Endothelial cell of umbilical vein (primary cell): Measurements from ENCODE around the gene IFITM2. TPM values are rescaled to one million over a fixed set of nuclear protein-coding genes. Genes with fewer than 3 reads are reported as not detected.
"Not testable (repeated sequence)": the region's sequence is repeated elsewhere in the genome, so short reads cannot be mapped to it uniquely, and the experiment has no call there.

Experiments used
- BruUV-seq: library from RNA; stranded (reverse); fragments of 400-500 nt; replicated peaks from 2 replicates; lab custom pipeline; 2021; lab: Mats Ljungman, UMichigan
- CTCF ChIA-PET: fragments of 300-600, 350-600 bp; sonication (Branson Sonifier 250); formaldehyde crosslinking; loops from one replicate; lab custom pipeline; 2021; ENCODE audit warnings: antibody characterized with exemption, inconsistent platforms; lab: Charles Lee
- POLR2A ChIA-PET: fragments of 300-600, 350-600 bp; sonication (Branson Sonifier 250); formaldehyde crosslinking; loops from one replicate; lab custom pipeline; 2021; ENCODE audit warnings: antibody characterized with exemption, inconsistent platforms; lab: Charles Lee
- DNase-seq: peaks from one replicate; pipeline ENCODE4 v3.0.0-alpha.2; 2011; ENCODE audit warnings: low read depth, low spot score
- FAIRE-seq: peaks from 2 replicates; lab custom pipeline; 2011; peaks lifted over from hg19 to GRCh38; lab: Jason Lieb, UNC
- H2AFZ ChIP-seq: 2 replicates; pipeline ENCODE4 v1.6.0; 2012; ENCODE audit warnings: low read depth, low read length, control low read depth, inconsistent platforms
- H3K27ac ChIP-seq: 2 replicates; pipeline ENCODE4 v1.5.1; 2011; ENCODE audit warnings: low read depth, mild to moderate bottlenecking, control low read depth, low read length, moderate library complexity; ENCODE audit not compliant: insufficient read depth
- H3K27me3 ChIP-seq, 2 experiments: 2 replicates each; pipeline versions ENCODE4 v1.6.0 to v1.6.1; 2011; ENCODE audit warnings: low read length in 2 of 2, mixed read lengths in 1 of 2; ENCODE audit not compliant: control insufficient read depth in 2 of 2, insufficient read depth in 2 of 2
- H3K36me3 ChIP-seq, 2 experiments: 2 replicates in 1 of 2; 3 replicates in 1 of 2; pipeline ENCODE4 v1.5.1; 2011; ENCODE audit warnings: low read length in 2 of 2, mild to moderate bottlenecking in 1 of 2, moderate library complexity in 1 of 2; ENCODE audit not compliant: control insufficient read depth in 2 of 2, insufficient read depth in 2 of 2; ENCODE audit errors: extremely low read depth in 1 of 2
- H3K4me1 ChIP-seq: 3 replicates; pipeline ENCODE4 v1.5.1; 2011; ENCODE audit warnings: mild to moderate bottlenecking, low read length; ENCODE audit not compliant: control insufficient read depth, insufficient read depth; ENCODE audit errors: extremely low read depth
- H3K4me2 ChIP-seq: 2 replicates; pipeline ENCODE4 v1.6.1; 2011; ENCODE audit warnings: low read length, control low read depth, mixed read lengths; ENCODE audit not compliant: insufficient read depth
- H3K4me3 ChIP-seq, 3 experiments: fragments of 200-600 bp in 1 of 3; sonication (generic), shearing (Covaris generic) in 1 of 3; replicated peaks in 1 of 3; 2 replicates each; pipeline ENCODE4 v1.5.1; 2011 to 2016; ENCODE audit warnings: control low read depth in 3 of 3, low read length in 3 of 3, mild to moderate bottlenecking in 2 of 3, inconsistent platforms in 1 of 3, low read depth in 1 of 3, moderate library complexity in 1 of 3; ENCODE audit not compliant: insufficient read depth in 1 of 3
- H3K79me2 ChIP-seq: 2 replicates; pipeline ENCODE4 v1.6.0; 2012; ENCODE audit warnings: low read length, inconsistent platforms; ENCODE audit not compliant: control insufficient read depth, insufficient read depth
- H3K9ac ChIP-seq: replicated peaks from 2 replicates; pipeline ENCODE3; 2011; ENCODE audit warnings: low read length, control low read depth; ENCODE audit not compliant: insufficient read depth; ENCODE audit errors: extremely low read depth
- H3K9me1 ChIP-seq: replicated peaks from 3 replicates; pipeline ENCODE4 v1.6.0; 2011; ENCODE audit warnings: mild to moderate bottlenecking, low read length; ENCODE audit not compliant: control insufficient read depth, insufficient read depth; ENCODE audit errors: extremely low read depth
- H3K9me3 ChIP-seq: replicated peaks from 2 replicates; pipeline ENCODE4 v1.5.1; 2012; ENCODE audit warnings: low read length, inconsistent platforms; ENCODE audit not compliant: control insufficient read depth, insufficient read depth
- H4K20me1 ChIP-seq: replicated peaks from 2 replicates; pipeline ENCODE3; 2011; ENCODE audit warnings: mild to moderate bottlenecking, low read length; ENCODE audit not compliant: control insufficient read depth, insufficient read depth; ENCODE audit errors: extremely low read depth
- CTCF ChIP-seq, 2 donors: IDR thresholded peaks; 1 replicate in 1 of 2; 2 replicates in 1 of 2; pipeline ENCODE4 v1.5.1; 2011; ENCODE audit warnings: low read length in 2 of 2, mild to moderate bottlenecking in 2 of 2, moderate library complexity in 2 of 2, control low read depth in 1 of 2, inconsistent platforms in 1 of 2, low read depth in 1 of 2; ENCODE audit not compliant: insufficient read depth in 1 of 2; ENCODE audit errors: extremely low read depth in 1 of 2
- EZH2 ChIP-seq: IDR thresholded peaks from 2 replicates; pipeline ENCODE4 v1.6.1; 2012; ENCODE audit warnings: borderline replicate concordance, low read depth, mild to moderate bottlenecking, moderate library complexity, low read length, inconsistent platforms; ENCODE audit not compliant: severe bottlenecking
- FOS ChIP-seq: IDR thresholded peaks from 2 replicates; pipeline ENCODE4 v1.6.1; 2011; ENCODE audit warnings: mild to moderate bottlenecking, low read length, moderate library complexity, borderline replicate concordance; ENCODE audit not compliant: insufficient read depth
- GATA2 ChIP-seq: IDR thresholded peaks from 2 replicates; pipeline ENCODE4 v1.7.0; 2011; ENCODE audit warnings: low read depth, mild to moderate bottlenecking, moderate library complexity, mixed read lengths, low read length; ENCODE audit not compliant: insufficient read length, insufficient read depth
- JUN ChIP-seq: IDR thresholded peaks from 2 replicates; pipeline ENCODE4 v1.6.1; 2011; ENCODE audit warnings: borderline replicate concordance, low read depth; ENCODE audit not compliant: insufficient read length, insufficient read depth
- MYC ChIP-seq: IDR thresholded peaks from one replicate; pipeline ENCODE4 v1.6.1; 2011; ENCODE audit warnings: mild to moderate bottlenecking, low read depth, low read length
- POLR2A ChIP-seq: IDR thresholded peaks from 2 replicates; pipeline ENCODE4 v1.6.1; 2012; ENCODE audit warnings: low read depth, mild to moderate bottlenecking, control low read depth, low read length
- POLR2AphosphoS5 ChIP-seq: IDR thresholded peaks from 2 replicates; pipeline ENCODE4 v1.6.1; 2012; ENCODE audit warnings: low read depth, mild to moderate bottlenecking, control low read depth, low read length, moderate library complexity; ENCODE audit not compliant: insufficient read depth
- dilution Hi-C: fragments of 300-500 bp; cut with MboI; formaldehyde crosslinking; loops from one replicate; pipeline ENCODE4 v1.15.0; 2019; ENCODE audit warnings: low sequenced_read_pairs; ENCODE audit not compliant: extremely low pct_ligation_motif_present
- intact Hi-C: fragments of 100-400 bp; cut with micrococcal nuclease; formaldehyde crosslinking; loops from one replicate; pipeline ENCODE4 v1.10.0; 2022
- polyA plus RNA-seq, 4 experiments: library from polyadenylated mRNA; depleted of rRNA in 3 of 4; stranded (reverse) in 3 of 4; unstranded in 1 of 4; fragments of >200 nt; gene quantifications; 2 replicates each; pipeline versions ENCODE4 v1.2.1 to v1.2.3, GENCODE V29; 2011 to 2012; ENCODE audit warnings: missing spikeins in 1 of 4
- total RNA-seq: library from RNA; stranded (reverse); gene quantifications from 2 replicates; pipeline ENCODE4 v1.2.3, GENCODE V29; 2021
- TF ChIP-seq, protein P1 (sequence below): IDR thresholded peaks from 2 replicates; pipeline ENCODE4 v1.6.1; 2011; ENCODE audit not compliant: insufficient read depth, insufficient read length

The IFITM2 gene
- total and polyA plus RNA-seq, 2 donors (not counting 3 experiments of a cell fraction or from before 2014, with no cell fraction given): 219 to 1,135 TPM

- DNase-seq (no peak), FAIRE-seq (no peak)
- no peak for TF ChIP-seq CTCF (IDR thresholded peaks at IDR 0.05; ENCODE audit: extremely low read depth in 1 of 2, insufficient read depth in 1 of 2, low read depth in 1 of 2, low read length in 2 of 2)
- TF ChIP-seq, protein P1, sequence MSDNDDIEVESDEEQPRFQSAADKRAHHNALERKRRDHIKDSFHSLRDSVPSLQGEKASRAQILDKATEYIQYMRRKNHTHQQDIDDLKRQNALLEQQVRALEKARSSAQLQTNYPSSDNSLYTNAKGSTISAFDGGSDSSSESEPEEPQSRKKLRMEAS: no peak
- TF ChIP-seq EZH2: no peak
- no peak for TF ChIP-seq JUN
- TF ChIP-seq POLR2AphosphoS5: no peak
- TF ChIP-seq FOS: no peak
- no peak for TF ChIP-seq GATA2
- no peak for TF ChIP-seq POLR2A
- TF ChIP-seq MYC: no peak
- intact Hi-C loops (no loop called here), dilution Hi-C loops (no loop called here)
- Histone ChIP-seq H2AFZ (no peak overlapping the region), H3K9me3 (no peaks in the 10 kb centered on the region), H4K20me1 (no peaks in the 10 kb centered on the region), H3K4me2 (no peak overlapping the region), H3K36me3 (no peaks in the 10 kb centered on the region), H3K27ac (no peak overlapping the region), H3K79me2 (no peaks in the 10 kb centered on the region), H3K9ac (no peak overlapping the region), H3K4me1 (peaks cover 15% of the 10 kb centered on the region), H3K9me1 (no peaks in the 10 kb centered on the region), H3K4me3 (no peak overlapping the region), H3K27me3 (no peaks in the 10 kb centered on the region)
- ChIA-PET CTCF (interaction anchor here (0.9 kb wide), 1 partner anchor 27 kb away, joined by 4 read pairs; no protein-coding TSS in a partner anchor), POLR2A (interaction anchor here (1.0 kb wide), 1 partner anchor 27 kb away, joined by 3 read pairs; no protein-coding TSS in a partner anchor)
- BruUV-seq: no TSS peak
These were observed 20.4 kb downstream of the IFITM2 start for GRCh38 chr11:328012-328411.

- H2AFZ ChIP-seq, H3K36me3 ChIP-seq, H3K4me2 ChIP-seq, BruUV-seq, dilution Hi-C loops, H3K9me3 ChIP-seq, intact Hi-C loops, H3K9me1 ChIP-seq, H3K4me3 ChIP-seq, POLR2A ChIA-PET, H3K9ac ChIP-seq, H3K27me3 ChIP-seq, H3K27ac ChIP-seq, H3K79me2 ChIP-seq, FAIRE-seq, H4K20me1 ChIP-seq, DNase-seq: not testable (repeated sequence)
- H3K4me1 ChIP-seq: peaks cover 15% of the 10 kb centered on the region
- CTCF ChIA-PET: interaction anchor here (1.6 kb wide), 1 partner anchor 12 kb away, joined by 3 read pairs; no protein-coding TSS in a partner anchor
These were observed 21.0 kb downstream of the IFITM2 start for GRCh38 chr11:328516-329100.
